GM10847 (cell line): ENCODE measurements around the gene CPLANE1.

Source experiments
- POLR2A ChIP-seq: IDR thresholded peaks from 2 replicates; pipeline ENCODE4 v1.6.1; 2011; ENCODE audit not compliant: insufficient read length; ENCODE audit errors: extremely low read depth

The CPLANE1 gene

GRCh38 chr5:37146896-37147295, 102.3 kb downstream of the CPLANE1 start:
- no peak for TF ChIP-seq POLR2A

- no peak for TF ChIP-seq POLR2A
Measured at GRCh38 chr5:37136694-37137093, 112.5 kb downstream of the CPLANE1 start.

GRCh38 chr5:37133939-37134338, 115.2 kb downstream of the CPLANE1 start:
- no peak for TF ChIP-seq POLR2A

- no peak for TF ChIP-seq POLR2A
Measured at GRCh38 chr5:37132646-37133045, 116.5 kb downstream of the CPLANE1 start.

- TF ChIP-seq POLR2A, result no peak
Measured at GRCh38 chr5:37121465-37121864, 127.7 kb downstream of the CPLANE1 start.

GRCh38 chr5:37121027-37121426, 128.1 kb downstream of the CPLANE1 start:
- no peak for TF ChIP-seq POLR2A

- TF ChIP-seq POLR2A, result no peak
Measured at GRCh38 chr5:37120270-37120669, 128.9 kb downstream of the CPLANE1 start.

- TF ChIP-seq POLR2A, result no peak
Measured at GRCh38 chr5:37116359-37116758, 132.8 kb downstream of the CPLANE1 start.

GRCh38 chr5:37112383-37112991, 136.7 kb downstream of the CPLANE1 start:
- TF ChIP-seq POLR2A, result no peak

- no peak for TF ChIP-seq POLR2A
Measured at GRCh38 chr5:37111426-37112382, 137.5 kb downstream of the CPLANE1 start.

GRCh38 chr5:37110135-37110534, 139.0 kb downstream of the CPLANE1 start:
- TF ChIP-seq POLR2A, result no peak

- TF ChIP-seq POLR2A, result no peak
Measured at GRCh38 chr5:37109338-37109737, 139.8 kb downstream of the CPLANE1 start.

- no peak for TF ChIP-seq POLR2A
Measured at GRCh38 chr5:37103302-37103701, 145.9 kb downstream of the CPLANE1 start.

GRCh38 chr5:37090781-37091180, 158.4 kb downstream of the CPLANE1 start:
- no peak for TF ChIP-seq POLR2A

GRCh38 chr5:37090123-37090726, 159.0 kb downstream of the CPLANE1 start:
- no peak for TF ChIP-seq POLR2A

- TF ChIP-seq POLR2A, result no peak
Measured at GRCh38 chr5:37088009-37088408, 161.2 kb downstream of the CPLANE1 start.
